Mesenchymal stem cell (in vitro differentiated cells and primary cell): ENCODE measurements around the gene VTCN1.
A peak's percentile ranks its signal among the peaks of the same experiment; 100 is the strongest.

Experiments
- DNase-seq: peaks from one replicate; pipeline ENCODE4 v3.0.0-alpha.2; 2013
- H2AFZ ChIP-seq: one replicate; pipeline ENCODE4 v1.6.1; 2013; ENCODE audit warnings: low read depth, mild to moderate bottlenecking, control low read depth, inconsistent platforms, low read length, moderate library complexity
- H2AK5ac ChIP-seq: 2 replicates; pipeline ENCODE4 v1.6.1; 2013; ENCODE audit warnings: low read length, moderate library complexity, mild to moderate bottlenecking, inconsistent platforms; ENCODE audit not compliant: severe bottlenecking
- H2BK120ac ChIP-seq: one replicate; pipeline ENCODE4 v1.6.1; 2013; ENCODE audit warnings: low read depth, mild to moderate bottlenecking, inconsistent platforms, low read length, moderate library complexity
- H2BK12ac ChIP-seq, 2 experiments: one replicate each; pipeline ENCODE4 v1.6.1; 2013; ENCODE audit warnings: inconsistent platforms in 2 of 2, low read length in 2 of 2, mild to moderate bottlenecking in 2 of 2, moderate library complexity in 2 of 2, control low read depth in 1 of 2
- H2BK15ac ChIP-seq: one replicate; pipeline ENCODE4 v1.6.1; 2013; ENCODE audit warnings: mild to moderate bottlenecking, low read depth, inconsistent platforms; ENCODE audit not compliant: poor library complexity, severe bottlenecking
- H2BK5ac ChIP-seq: 2 replicates; pipeline ENCODE4 v1.6.1; 2013; ENCODE audit warnings: low read depth, mild to moderate bottlenecking, low read length, control low read depth, inconsistent platforms; ENCODE audit not compliant: poor library complexity, severe bottlenecking
- H3K14ac ChIP-seq, 2 experiments: one replicate each; pipeline ENCODE4 v1.6.1; 2013; ENCODE audit warnings: inconsistent platforms in 2 of 2, low read length in 2 of 2, control low read depth in 1 of 2, mild to moderate bottlenecking in 1 of 2, moderate library complexity in 1 of 2
- H3K18ac ChIP-seq, 2 experiments: one replicate each; pipeline ENCODE4 v1.6.1; 2013; ENCODE audit warnings: inconsistent platforms in 2 of 2, low read length in 2 of 2, control low read depth in 1 of 2, low read depth in 1 of 2, mild to moderate bottlenecking in 1 of 2
- H3K23ac ChIP-seq, 2 experiments: one replicate each; pipeline ENCODE4 v1.6.1; 2013; ENCODE audit warnings: inconsistent platforms in 2 of 2, low read length in 2 of 2, mild to moderate bottlenecking in 2 of 2, moderate library complexity in 2 of 2, control low read depth in 1 of 2
- H3K27ac ChIP-seq: 2 replicates; pipeline ENCODE4 v1.5.1; 2013; ENCODE audit warnings: mild to moderate bottlenecking, moderate library complexity, low read length, control low read depth, inconsistent platforms; ENCODE audit not compliant: poor library complexity, severe bottlenecking
- H3K27me3 ChIP-seq, 2 experiments: 2 replicates each; pipeline versions ENCODE4 v1.6.1 to v1.7.0; 2013; ENCODE audit warnings: low read length in 2 of 2, mild to moderate bottlenecking in 2 of 2, moderate library complexity in 2 of 2, control low read depth in 1 of 2, inconsistent platforms in 1 of 2; ENCODE audit not compliant: control insufficient read depth in 1 of 2, insufficient read depth in 1 of 2
- H3K36me3 ChIP-seq, 2 experiments: 2 replicates each; pipeline versions ENCODE4 v1.6.1 to v1.7.0; 2013; ENCODE audit warnings: low read length in 2 of 2, control low read depth in 1 of 2, inconsistent platforms in 1 of 2, low read depth in 1 of 2, mild to moderate bottlenecking in 1 of 2; ENCODE audit not compliant: insufficient read depth in 2 of 2, control insufficient read depth in 1 of 2
- H3K4ac ChIP-seq, 2 experiments: one replicate each; pipeline ENCODE4 v1.6.1; 2013; ENCODE audit warnings: inconsistent platforms in 2 of 2, low read length in 2 of 2, mild to moderate bottlenecking in 2 of 2, moderate library complexity in 2 of 2, control low read depth in 1 of 2, low read depth in 1 of 2
- H3K4me1 ChIP-seq: 2 replicates; pipeline ENCODE4 v1.6.1; 2013; ENCODE audit warnings: low read depth, low read length, control low read depth; ENCODE audit not compliant: control insufficient read depth, insufficient read depth
- H3K4me2 ChIP-seq: 2 replicates; pipeline ENCODE4 v1.6.1; 2013; ENCODE audit warnings: low read length, mild to moderate bottlenecking, inconsistent platforms; ENCODE audit not compliant: poor library complexity, severe bottlenecking
- H3K4me3 ChIP-seq, 2 experiments: 2 replicates each; pipeline versions ENCODE4 v1.5.1 to v1.7.0; 2013; ENCODE audit warnings: low read length in 2 of 2, mild to moderate bottlenecking in 2 of 2, control low read depth in 1 of 2, low read depth in 1 of 2; ENCODE audit not compliant: insufficient read depth in 1 of 2
- H3K79me1 ChIP-seq: replicated peaks from 2 replicates; pipeline ENCODE4 v1.6.1; 2013; ENCODE audit warnings: mild to moderate bottlenecking, control low read depth, low read length, inconsistent platforms; ENCODE audit not compliant: poor library complexity, severe bottlenecking
- H3K9ac ChIP-seq: 2 replicates; pipeline ENCODE4 v1.7.0; 2013; ENCODE audit warnings: mild to moderate bottlenecking, low read length, moderate library complexity
- H3K9me3 ChIP-seq: 2 replicates; pipeline ENCODE4 v1.7.0; 2013; ENCODE audit warnings: mild to moderate bottlenecking, low read length; ENCODE audit not compliant: control insufficient read depth
- H4K8ac ChIP-seq: one replicate; pipeline ENCODE4 v1.6.1; 2013; ENCODE audit warnings: inconsistent platforms, mild to moderate bottlenecking, low read length, moderate library complexity
- H4K91ac ChIP-seq: one replicate; pipeline ENCODE4 v1.6.1; 2013; ENCODE audit warnings: mild to moderate bottlenecking, low read length, inconsistent platforms
- WGBS: methylation state at CpG from one replicate; pipeline ENCODE4 v1.1.7; 2013; ENCODE audit warnings: mixed read lengths; 5-methylcytosine and 5-hydroxymethylcytosine counted together

Gene VTCN1

DNA sequence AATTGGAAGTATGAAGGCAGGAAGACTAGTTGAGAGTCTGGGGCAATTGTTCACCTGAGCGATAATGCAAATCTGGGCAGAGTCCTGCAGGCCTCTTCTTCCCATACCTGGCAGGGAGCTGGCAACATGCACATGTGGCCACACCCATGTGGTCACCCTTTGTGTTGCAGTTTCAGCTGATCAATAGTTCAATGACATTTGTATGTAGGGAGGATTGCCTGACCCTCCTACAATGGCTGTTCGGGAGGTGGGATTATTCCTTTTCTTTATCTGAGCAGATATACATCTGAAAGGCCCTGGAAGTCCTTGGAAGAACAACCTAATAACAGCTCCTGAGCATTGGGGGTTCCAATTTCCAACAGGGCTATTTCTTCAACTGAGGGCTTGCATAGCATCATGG, 74.0 kb downstream of the VTCN1 start:
- Histone ChIP-seq H3K4me2 (no peak overlapping the region), H3K27ac (no peak overlapping the region), H2AFZ (no peak overlapping the region), H3K4ac (no peak overlapping the region), H3K4me1 (no peaks in the 10 kb centered on the region), H3K9ac (no peak overlapping the region), H3K9me3 (no peaks in the 10 kb centered on the region), H2BK15ac (no peak overlapping the region), H2BK120ac (no peak overlapping the region), H3K4me3 (no peak overlapping the region), H3K79me1 (no peaks in the 10 kb centered on the region), H2BK5ac (no peak overlapping the region), H4K91ac (no peak overlapping the region), H3K36me3 (no peaks in the 10 kb centered on the region), H3K18ac (no peak overlapping the region), H4K8ac (no peak overlapping the region), H2AK5ac (no peak overlapping the region), H3K27me3 (no peaks in the 10 kb centered on the region), H2BK12ac (no peak overlapping the region), H3K14ac (no peak overlapping the region), H3K23ac (no peak overlapping the region)
- no peak for DNase-seq
- WGBS: 50% methylated on average over 2 of the region's 2 CpGs

- WGBS: 67% methylated on average over 1 of the region's 2 CpGs
- Histone ChIP-seq H2BK12ac (no peak overlapping the region), H3K27ac (no peak overlapping the region), H3K4ac (no peak overlapping the region), H3K9me3 (no peaks in the 10 kb centered on the region), H2BK5ac (no peak overlapping the region), H4K8ac (no peak overlapping the region), H3K4me1 (peaks cover under 1% of the 10 kb centered on the region), H2AFZ (no peak overlapping the region), H4K91ac (no peak overlapping the region), H2AK5ac (no peak overlapping the region), H3K4me2 (no peak overlapping the region), H3K9ac (no peak overlapping the region), H3K4me3 (no peak overlapping the region), H3K27me3 (no peaks in the 10 kb centered on the region), H3K79me1 (no peaks in the 10 kb centered on the region), H2BK15ac (no peak overlapping the region), H3K14ac (no peak overlapping the region), H3K18ac (no peak overlapping the region), H3K36me3 (no peaks in the 10 kb centered on the region), H2BK120ac (no peak overlapping the region), H3K23ac (no peak overlapping the region)
- DNase-seq: no peak
These were observed 75.4 kb downstream of the VTCN1 start for GRCh38 chr1:117135329-117135728.

GRCh38 chr1:117130526-117130925, 80.2 kb downstream of the VTCN1 start:
- WGBS: 84% methylated on average over 1 of the region's 4 CpGs
- H2BK5ac ChIP-seq: no peak overlapping the region
- peaks cover 6 to 7% of the 10 kb centered on the region in 2 experiments for H3K27me3 ChIP-seq
- no peak overlapping the region for H2BK12ac ChIP-seq
- peaks cover 3% of the 10 kb centered on the region for H3K4me1 ChIP-seq
- H3K4me3 ChIP-seq: no peak overlapping the region
- H3K23ac ChIP-seq: no peak overlapping the region
- H3K14ac ChIP-seq: no peak overlapping the region
- no peak overlapping the region for H3K4me2 ChIP-seq
- no peak overlapping the region for H3K9ac ChIP-seq
- no peak overlapping the region for H2BK15ac ChIP-seq
- no peak overlapping the region for H2BK120ac ChIP-seq
- no peaks in the 10 kb centered on the region for H3K9me3 ChIP-seq
- H2AFZ ChIP-seq: no peak overlapping the region
- no peaks in the 10 kb centered on the region for H3K36me3 ChIP-seq
- no peak overlapping the region for H4K8ac ChIP-seq
- no peak overlapping the region for H3K4ac ChIP-seq
- no peak overlapping the region for H2AK5ac ChIP-seq
- no peak overlapping the region for H3K18ac ChIP-seq
- H3K27ac ChIP-seq: no peak overlapping the region
- no peak for DNase-seq
- H3K79me1 ChIP-seq: no peaks in the 10 kb centered on the region
- no peak overlapping the region for H4K91ac ChIP-seq

DNA sequence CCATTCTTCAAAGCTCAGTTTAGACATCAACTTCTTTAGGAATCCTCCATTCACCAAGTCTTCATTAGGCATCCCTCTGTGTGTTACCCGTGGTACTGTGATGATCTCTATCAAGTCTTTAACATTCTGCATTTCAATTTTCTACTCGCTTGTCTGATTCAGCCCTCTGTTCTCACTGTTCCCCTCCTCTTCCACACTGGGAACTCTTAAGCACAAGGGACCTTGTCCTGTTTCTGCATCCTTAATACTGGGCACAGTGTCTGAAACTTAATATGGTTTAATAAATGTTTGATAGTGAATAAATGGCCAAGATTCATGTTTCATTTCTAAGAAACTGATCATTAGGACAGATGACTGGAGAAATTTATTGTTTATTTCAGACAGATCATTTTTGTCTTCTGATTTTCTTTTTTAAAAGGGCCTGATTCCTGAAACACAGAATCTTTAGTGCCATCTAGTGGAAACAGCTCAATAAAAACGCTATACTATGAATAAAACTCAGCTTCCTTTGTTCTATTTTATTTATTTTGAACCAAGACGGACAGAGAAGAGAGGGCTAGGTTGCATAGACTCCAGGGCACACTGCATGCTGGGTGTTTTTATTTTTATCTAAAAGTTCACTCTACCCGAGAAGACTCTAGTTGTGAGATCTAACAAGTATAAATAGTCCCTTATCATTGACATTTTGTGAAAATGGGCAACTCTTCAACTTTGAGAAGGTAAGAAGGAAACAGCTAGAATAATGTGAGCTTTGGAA, 82.2 kb downstream of the VTCN1 start:
- Histone ChIP-seq H4K91ac (no peak overlapping the region), H2BK12ac (no peak overlapping the region), H3K4me3 (no peak overlapping the region), H2AK5ac (no peak overlapping the region), H3K4ac (no peak overlapping the region), H2AFZ (no peak overlapping the region), H4K8ac (no peak overlapping the region), H3K79me1 (no peaks in the 10 kb centered on the region), H3K18ac (no peak overlapping the region), H3K36me3 (no peaks in the 10 kb centered on the region), H3K9ac (peak overlapping the region; percentile 60), H3K27me3 (peaks cover 10 to 15% of the 10 kb centered on the region in 2 experiments), H3K27ac (no peak overlapping the region), H3K23ac (no peak overlapping the region), H3K4me1 (peaks cover 3% of the 10 kb centered on the region), H2BK120ac (no peak overlapping the region), H2BK5ac (no peak overlapping the region), H3K14ac (no peak overlapping the region), H2BK15ac (no peak overlapping the region), H3K4me2 (no peak overlapping the region), H3K9me3 (no peaks in the 10 kb centered on the region)
- 66% methylated on average over 2 of the region's 5 CpGs for WGBS
- DNase-seq: peak; percentile 54
